Measurements from ENCODE around the gene MAP6D1.

MAP6D1 gene

GRCh38 chr3:183817639-183818038 lies 7.7 kb downstream of the MAP6D1 start:
- TF ChIP-seq ZNF449 (tag by site-specific recombination; IDR thresholded peaks at IDR 0.05) (no peak), BCL11B (tag by site-specific recombination; IDR thresholded peaks at IDR 0.05; ENCODE audit: low read depth) (no peak), ZBTB7A (tag by site-specific recombination; IDR thresholded peaks at IDR 0.05; ENCODE audit: low read depth) (no peak), ZNF37A (tag by site-specific recombination; IDR thresholded peaks at IDR 0.05) (no peak), ZNF544 (tag by site-specific recombination; IDR thresholded peaks at IDR 0.05) (no peak), ZFP41 (tag by site-specific recombination; IDR thresholded peaks at IDR 0.05; ENCODE audit: borderline replicate concordance) (no peak), ZSCAN30 (tag by site-specific recombination; IDR thresholded peaks at IDR 0.05) (no peak), ZNF791 (tag by site-specific recombination; IDR thresholded peaks at IDR 0.05) (no peak), ZNF274 (IDR thresholded peaks at IDR 0.05; ENCODE audit: low read length) (no peak), ZNF274 (tag by site-specific recombination; IDR thresholded peaks at IDR 0.05; ENCODE audit: borderline replicate concordance) (no peak)
- Histone ChIP-seq H3K4me1 (ENCODE audit: control insufficient read depth, insufficient read depth, low read length) (no peaks in the 10 kb centered on the region), H3K9me3 (ENCODE audit: control insufficient read depth, insufficient read depth, low read depth, low read length) (no peaks in the 10 kb centered on the region), H3K27ac (ENCODE audit: extremely low read depth, low read depth, low read length) (no peak overlapping the region), H3K4me3 (ENCODE audit: low read depth, low read length) (no peak overlapping the region), H3K36me3 (ENCODE audit: control insufficient read depth in 2 of 2, insufficient read depth in 1 of 2, low read length in 2 of 2) (peaks cover 0 to 47% of the 10 kb centered on the region in 2 experiments; a peak in 2 of 3 replicates)
- ChIA-PET CTCF (no interaction called here), POLR2A (no interaction called here)

- Histone ChIP-seq H3K4me1 (ENCODE audit: control insufficient read depth, insufficient read depth, low read length) (no peaks in the 10 kb centered on the region), H3K27ac (ENCODE audit: extremely low read depth, low read depth, low read length) (no peak overlapping the region), H3K36me3 (ENCODE audit: control insufficient read depth in 2 of 2, insufficient read depth in 1 of 2, low read length in 2 of 2) (peaks cover 0 to 53% of the 10 kb centered on the region in 2 experiments; a peak in 2 of 3 replicates), H3K9me3 (ENCODE audit: control insufficient read depth, insufficient read depth, low read depth, low read length) (no peaks in the 10 kb centered on the region), H3K4me3 (ENCODE audit: low read depth, low read length) (no peak overlapping the region)
- POLR2A ChIA-PET, result no interaction called here
- CTCF ChIA-PET, result no interaction called here
- TF ChIP-seq ZNF311 (tag by site-specific recombination; IDR thresholded peaks at IDR 0.05; ENCODE audit: borderline replicate concordance) (no peak), ZNF830 (tag by site-specific recombination; IDR thresholded peaks at IDR 0.05; ENCODE audit: low read depth) (no peak), ZNF132 (tag by site-specific recombination; IDR thresholded peaks at IDR 0.05; ENCODE audit: borderline replicate concordance) (no peak), SP2 (tag by site-specific recombination; IDR thresholded peaks at IDR 0.05) (no peak), BCL11B (tag by site-specific recombination; IDR thresholded peaks at IDR 0.05; ENCODE audit: low read depth) (no peak), ZNF600 (tag by site-specific recombination; IDR thresholded peaks at IDR 0.05) (no peak), BCL6B (tag by site-specific recombination; IDR thresholded peaks at IDR 0.05) (no peak)
Observed at GRCh38 chr3:183816681-183817510, 8.5 kb downstream of the MAP6D1 start.

- no peak overlapping the region for H3K27ac ChIP-seq (ENCODE audit: extremely low read depth, low read depth, low read length)
- peaks cover 0 to 61% of the 10 kb centered on the region in 2 experiments; a peak in 2 of 3 replicates for H3K36me3 ChIP-seq (ENCODE audit: control insufficient read depth in 2 of 2, insufficient read depth in 1 of 2, low read length in 2 of 2)
- ChIA-PET POLR2A (no interaction called here), CTCF (interaction anchor here (0.6 kb wide), 1 partner anchor 292 kb away, joined by 3 read pairs; no protein-coding TSS in a partner anchor)
- TF ChIP-seq GLI4 (tag by site-specific recombination; IDR thresholded peaks at IDR 0.05) (no peak), ZNF624 (tag by site-specific recombination; IDR thresholded peaks at IDR 0.05) (no peak), ZNF292 (tag by site-specific recombination; IDR thresholded peaks at IDR 0.05; ENCODE audit: borderline replicate concordance, low read depth) (no peak), ZEB2 (tag by site-specific recombination; IDR thresholded peaks at IDR 0.05) (no peak), PATZ1 (tag by site-specific recombination; IDR thresholded peaks at IDR 0.05) (no peak), ZNF350 (tag by site-specific recombination; IDR thresholded peaks at IDR 0.05) (no peak)
- H3K9me3 ChIP-seq (ENCODE audit: control insufficient read depth, insufficient read depth, low read depth, low read length), result no peaks in the 10 kb centered on the region
- H3K4me3 ChIP-seq (ENCODE audit: low read depth, low read length), result no peak overlapping the region
- H3K4me1 ChIP-seq (ENCODE audit: control insufficient read depth, insufficient read depth, low read length), result no peaks in the 10 kb centered on the region
Observed at GRCh38 chr3:183815951-183816475, 9.4 kb downstream of the MAP6D1 start.

All from HEK293 (cell line).